HCT116 (cell line): ENCODE data around the gene KCNQ4. TPM values are rescaled to one million over a fixed set of nuclear protein-coding genes. Genes with fewer than 3 reads are reported as not detected.

Source experiments
- ATAC-seq: fragments of 200-7000 bp; cut with Tn5 transposase; 2 replicates; pipeline ENCODE4 v1.9.1; 2020; ENCODE audit warnings: mild to moderate bottlenecking, moderate library complexity
- BruUV-seq: library from RNA; stranded (reverse); fragments of 400-500 nt; replicated peaks from 2 replicates; lab custom pipeline; 2021; lab: Mats Ljungman, UMichigan
- CTCF ChIA-PET: fragments of 300-600 bp; sonication (Branson Sonifier 250); formaldehyde crosslinking; loops from one replicate; lab custom pipeline; 2021; ENCODE audit warnings: antibody characterized with exemption; lab: Charles Lee
- POLR2A ChIA-PET: fragments of 300-600, 350-600 bp; sonication (Branson Sonifier 250); formaldehyde crosslinking; loops from one replicate; lab custom pipeline; 2021; ENCODE audit warnings: antibody characterized with exemption; lab: Charles Lee
- RAD21 ChIA-PET, 2 experiments: fragments of 300-600 bp; sonication (Branson Sonifier 250); formaldehyde crosslinking; loops; one replicate each; lab custom pipeline; 2023; ENCODE audit warnings: low total read pairs in 2 of 2; ENCODE audit not compliant: uncharacterized antibody in 2 of 2, unreplicated experiment in 2 of 2, low non-redundant PET in 1 of 2; lab: Charles Lee
- DNase-seq: peaks from one replicate; pipeline ENCODE4 v3.0.0-alpha.2; 2010; ENCODE audit warnings: low read depth, low spot score
- H2AFZ ChIP-seq: fragments of 200-600 bp; shearing (Covaris generic), sonication (generic); 2 replicates; pipeline ENCODE4 v1.6.1; 2017; ENCODE audit warnings: low read depth, mixed run types, mixed read lengths, antibody characterized with exemption, low read length; ENCODE audit not compliant: poor library complexity, severe bottlenecking
- H3K27ac ChIP-seq: 2 replicates; pipeline ENCODE4 v1.5.1; 2012; ENCODE audit warnings: low read depth, low read length
- H3K27me3 ChIP-seq: fragments of 200-600 bp; sonication (generic); 2 replicates; pipeline ENCODE4 v1.6.1; 2016; ENCODE audit warnings: mixed run types, low read length, mixed read lengths; ENCODE audit not compliant: insufficient read depth
- H3K36me3 ChIP-seq, 2 experiments: fragments of 200-500 bp in 1 of 2; fragments of 200-600 bp in 1 of 2; sonication (Bioruptor generic) in 1 of 2; sonication (generic) in 1 of 2; 2 replicates each; pipeline versions ENCODE4 v1.5.1 to v1.6.1; 2014 to 2016; ENCODE audit warnings: low read length in 2 of 2, inconsistent platforms in 1 of 2, mixed read lengths in 1 of 2, mixed run types in 1 of 2; ENCODE audit not compliant: insufficient read depth in 2 of 2, control insufficient read depth in 1 of 2
- H3K4me1 ChIP-seq, 2 experiments: fragments of 200-600 bp in 1 of 2; sonication (generic) in 1 of 2; 2 replicates each; pipeline versions ENCODE4 v1.5.1 to v1.6.1; 2012 to 2017; ENCODE audit warnings: low read length in 2 of 2, inconsistent platforms in 1 of 2, mild to moderate bottlenecking in 1 of 2, mixed read lengths in 1 of 2, mixed run types in 1 of 2, moderate library complexity in 1 of 2; ENCODE audit not compliant: insufficient read depth in 2 of 2, control insufficient read depth in 1 of 2
- H3K4me2 ChIP-seq: fragments of 200-600 bp; sonication (generic); 2 replicates; pipeline ENCODE4 v1.6.1; 2017; ENCODE audit warnings: mixed run types, low read length, mixed read lengths
- H3K4me3 ChIP-seq, 2 experiments: fragments of 200-600 bp in 1 of 2; sonication (generic) in 1 of 2; replicated peaks in 1 of 2; 2 replicates each; pipeline ENCODE4 v1.5.1; 2011 to 2016; ENCODE audit warnings: low read length in 2 of 2, control low read depth in 1 of 2, low read depth in 1 of 2, mild to moderate bottlenecking in 1 of 2, mixed read lengths in 1 of 2, mixed run types in 1 of 2
- H3K79me2 ChIP-seq: fragments of 200-600 bp; sonication (generic); 2 replicates; pipeline ENCODE4 v1.6.1; 2017; ENCODE audit warnings: mild to moderate bottlenecking, mixed run types, low read length, moderate library complexity, mixed read lengths; ENCODE audit not compliant: insufficient read depth
- H3K9ac ChIP-seq: fragments of 200-600 bp; sonication (generic); 2 replicates; pipeline ENCODE4 v1.6.1; 2016; ENCODE audit warnings: low read length, mixed read lengths
- H3K9me2 ChIP-seq: fragments of 200-600 bp; sonication (generic), shearing (Covaris generic); 2 replicates; pipeline ENCODE4 v1.6.1; 2017; ENCODE audit warnings: mixed run types, mild to moderate bottlenecking, moderate library complexity; ENCODE audit not compliant: insufficient read depth
- H3K9me3 ChIP-seq, 2 experiments: fragments of 200-500 bp in 1 of 2; fragments of 200-600 bp in 1 of 2; sonication (Bioruptor generic) in 1 of 2; sonication (generic) in 1 of 2; 2 replicates each; pipeline ENCODE4 v1.6.1; 2014 to 2017; ENCODE audit warnings: low read length in 2 of 2, mixed read lengths in 2 of 2, inconsistent platforms in 1 of 2, low read depth in 1 of 2, mild to moderate bottlenecking in 1 of 2, mixed run types in 1 of 2, moderate library complexity in 1 of 2; ENCODE audit not compliant: control insufficient read depth in 1 of 2, insufficient read depth in 1 of 2
- H4K20me1 ChIP-seq: fragments of 200-600 bp; sonication (generic), shearing (Covaris generic); 2 replicates; pipeline ENCODE4 v1.6.1; 2017; ENCODE audit warnings: mixed run types, mild to moderate bottlenecking, moderate library complexity; ENCODE audit not compliant: insufficient read depth
- CBX3 ChIP-seq: IDR thresholded peaks from 2 replicates; pipeline ENCODE4 v1.6.1; 2012; ENCODE audit warnings: low read depth
- ELF1 ChIP-seq: IDR thresholded peaks from 2 replicates; pipeline ENCODE4 v1.6.1; 2012; ENCODE audit warnings: low read depth, borderline replicate concordance
- EZH2 ChIP-seq: fragments of 200-600 bp; sonication (generic); IDR thresholded peaks from 2 replicates; pipeline ENCODE4 v1.6.1; 2017; ENCODE audit warnings: antibody characterized with exemption, mixed run types
- EZH2phosphoT487 ChIP-seq: fragments of 200-600 bp; IDR thresholded peaks from 2 replicates; pipeline ENCODE4 v1.6.1; 2018; ENCODE audit warnings: antibody characterized with exemption, borderline replicate concordance
- FOSL1 ChIP-seq: IDR thresholded peaks from 2 replicates; pipeline ENCODE4 v1.6.1; 2012; ENCODE audit warnings: low read depth
- JUND ChIP-seq: IDR thresholded peaks from 2 replicates; pipeline ENCODE4 v1.6.1; 2012
- POLR2AphosphoS5 ChIP-seq: IDR thresholded peaks from 2 replicates; pipeline ENCODE4 v1.6.1; 2011; ENCODE audit warnings: mild to moderate bottlenecking, low read depth, low read length, moderate library complexity
- RAD21 ChIP-seq: IDR thresholded peaks from 2 replicates; pipeline ENCODE4 v1.6.1; 2012; ENCODE audit warnings: low read depth, mild to moderate bottlenecking
- SIN3A ChIP-seq: IDR thresholded peaks from 2 replicates; pipeline ENCODE4 v1.6.1; 2012; ENCODE audit warnings: low read depth
- SP1 ChIP-seq: IDR thresholded peaks from 2 replicates; pipeline ENCODE4 v1.6.1; 2012; ENCODE audit warnings: low read depth
- SRF ChIP-seq: IDR thresholded peaks from 2 replicates; pipeline ENCODE4 v1.6.1; 2012; ENCODE audit warnings: low read depth
- ZFX ChIP-seq: fragments of 450-650 bp; IDR thresholded peaks from 2 replicates; pipeline ENCODE4 v1.6.1; 2017
- intact Hi-C: fragments of 100-400 bp; cut with micrococcal nuclease; formaldehyde crosslinking; loops from 2 replicates; pipeline ENCODE4 v1.10.0; 2022
- total RNA-seq: library from RNA; stranded (reverse); gene quantifications from one replicate; pipeline ENCODE4 v1.2.1, GENCODE V29; 2021; ENCODE audit not compliant: unreplicated experiment
- TF ChIP-seq, protein P1 (sequence below): IDR thresholded peaks from 2 replicates; pipeline ENCODE4 v1.6.1; 2012
- TF ChIP-seq, protein P2 (sequence below): IDR thresholded peaks from 2 replicates; pipeline ENCODE4 v1.6.1; 2012; ENCODE audit warnings: low read depth
- TF ChIP-seq, protein P3 (sequence below): IDR thresholded peaks from 2 replicates; pipeline ENCODE4 v1.6.1; 2011; ENCODE audit warnings: mild to moderate bottlenecking, low read length, moderate library complexity; ENCODE audit not compliant: insufficient replicate concordance; ENCODE audit errors: extremely low read depth

Gene KCNQ4
- total RNA-seq, 1 experiment from 2014 or later: 4.1 TPM

- H3K9me2 ChIP-seq: no peaks in the 10 kb centered on the region
- H3K27ac ChIP-seq: no peak overlapping the region
- ChIA-PET RAD21 (no interaction called here), POLR2A (no interaction called here), CTCF (interaction anchor here (1.9 kb wide), 1 partner anchor 15 kb away, joined by 6 read pairs; no protein-coding TSS in a partner anchor)
- TF ChIP-seq JUND (no peak), ELF1 (no peak), SIN3A (no peak), SP1 (no peak), CBX3 (no peak), EZH2 (no peak)
- intact Hi-C loops: no loop called here
- H2AFZ ChIP-seq: no peak overlapping the region
- H3K4me2 ChIP-seq: no peak overlapping the region
- no peaks in the 10 kb centered on the region for H3K9me3 ChIP-seq
- no peaks in the 10 kb centered on the region for H3K36me3 ChIP-seq
- no peak overlapping the region for H3K4me3 ChIP-seq
- H3K9ac ChIP-seq: no peak overlapping the region
- DNase-seq: no peak
- H4K20me1 ChIP-seq: no peaks in the 10 kb centered on the region
- H3K27me3 ChIP-seq: no peaks in the 10 kb centered on the region
- BruUV-seq: no TSS peak
- ATAC-seq: no peak
- H3K79me2 ChIP-seq: peaks cover 7% of the 10 kb centered on the region; the same call in 1 of the 2 replicates
- peaks cover 0 to 15% of the 10 kb centered on the region in 2 experiments; a peak in 2 of 4 replicates for H3K4me1 ChIP-seq
Measured at GRCh38 chr1:40789661-40790430, 6.3 kb downstream of the KCNQ4 start.

- no peaks in the 10 kb centered on the region for H3K36me3 ChIP-seq
- no peak overlapping the region for H3K4me2 ChIP-seq
- H3K9me2 ChIP-seq: no peaks in the 10 kb centered on the region
- no peaks in the 10 kb centered on the region for H3K9me3 ChIP-seq
- RAD21 ChIA-PET: no interaction called here
- no peaks in the 10 kb centered on the region for H4K20me1 ChIP-seq
- no peak overlapping the region for H2AFZ ChIP-seq
- intact Hi-C loops: no loop called here
- POLR2A ChIA-PET: no interaction called here
- no peaks in the 10 kb centered on the region for H3K4me1 ChIP-seq
- no peak overlapping the region for H3K27ac ChIP-seq
- no peaks in the 10 kb centered on the region; the same call in 1 of the 2 replicates for H3K79me2 ChIP-seq
- H3K4me3 ChIP-seq: no peak overlapping the region
- ATAC-seq (no peak), DNase-seq (no peak)
- CTCF ChIA-PET: interaction anchor here (1.9 kb wide), 1 partner anchor 17 kb away, joined by 6 read pairs; no protein-coding TSS in a partner anchor
- H3K27me3 ChIP-seq: no peaks in the 10 kb centered on the region
- no TSS peak for BruUV-seq
- no peak overlapping the region for H3K9ac ChIP-seq
- TF ChIP-seq EZH2 (no peak), JUND (no peak), SRF (no peak), FOSL1 (no peak), POLR2AphosphoS5 (no peak), CBX3 (no peak), RAD21 (no peak), EZH2phosphoT487 (no peak), ZFX (no peak)
- TF ChIP-seq, protein P1, sequence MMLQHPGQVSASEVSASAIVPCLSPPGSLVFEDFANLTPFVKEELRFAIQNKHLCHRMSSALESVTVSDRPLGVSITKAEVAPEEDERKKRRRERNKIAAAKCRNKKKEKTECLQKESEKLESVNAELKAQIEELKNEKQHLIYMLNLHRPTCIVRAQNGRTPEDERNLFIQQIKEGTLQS: no peak
- TF ChIP-seq, protein P2, sequence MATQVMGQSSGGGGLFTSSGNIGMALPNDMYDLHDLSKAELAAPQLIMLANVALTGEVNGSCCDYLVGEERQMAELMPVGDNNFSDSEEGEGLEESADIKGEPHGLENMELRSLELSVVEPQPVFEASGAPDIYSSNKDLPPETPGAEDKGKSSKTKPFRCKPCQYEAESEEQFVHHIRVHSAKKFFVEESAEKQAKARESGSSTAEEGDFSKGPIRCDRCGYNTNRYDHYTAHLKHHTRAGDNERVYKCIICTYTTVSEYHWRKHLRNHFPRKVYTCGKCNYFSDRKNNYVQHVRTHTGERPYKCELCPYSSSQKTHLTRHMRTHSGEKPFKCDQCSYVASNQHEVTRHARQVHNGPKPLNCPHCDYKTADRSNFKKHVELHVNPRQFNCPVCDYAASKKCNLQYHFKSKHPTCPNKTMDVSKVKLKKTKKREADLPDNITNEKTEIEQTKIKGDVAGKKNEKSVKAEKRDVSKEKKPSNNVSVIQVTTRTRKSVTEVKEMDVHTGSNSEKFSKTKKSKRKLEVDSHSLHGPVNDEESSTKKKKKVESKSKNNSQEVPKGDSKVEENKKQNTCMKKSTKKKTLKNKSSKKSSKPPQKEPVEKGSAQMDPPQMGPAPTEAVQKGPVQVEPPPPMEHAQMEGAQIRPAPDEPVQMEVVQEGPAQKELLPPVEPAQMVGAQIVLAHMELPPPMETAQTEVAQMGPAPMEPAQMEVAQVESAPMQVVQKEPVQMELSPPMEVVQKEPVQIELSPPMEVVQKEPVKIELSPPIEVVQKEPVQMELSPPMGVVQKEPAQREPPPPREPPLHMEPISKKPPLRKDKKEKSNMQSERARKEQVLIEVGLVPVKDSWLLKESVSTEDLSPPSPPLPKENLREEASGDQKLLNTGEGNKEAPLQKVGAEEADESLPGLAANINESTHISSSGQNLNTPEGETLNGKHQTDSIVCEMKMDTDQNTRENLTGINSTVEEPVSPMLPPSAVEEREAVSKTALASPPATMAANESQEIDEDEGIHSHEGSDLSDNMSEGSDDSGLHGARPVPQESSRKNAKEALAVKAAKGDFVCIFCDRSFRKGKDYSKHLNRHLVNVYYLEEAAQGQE: no peak
- TF ChIP-seq, protein P3, sequence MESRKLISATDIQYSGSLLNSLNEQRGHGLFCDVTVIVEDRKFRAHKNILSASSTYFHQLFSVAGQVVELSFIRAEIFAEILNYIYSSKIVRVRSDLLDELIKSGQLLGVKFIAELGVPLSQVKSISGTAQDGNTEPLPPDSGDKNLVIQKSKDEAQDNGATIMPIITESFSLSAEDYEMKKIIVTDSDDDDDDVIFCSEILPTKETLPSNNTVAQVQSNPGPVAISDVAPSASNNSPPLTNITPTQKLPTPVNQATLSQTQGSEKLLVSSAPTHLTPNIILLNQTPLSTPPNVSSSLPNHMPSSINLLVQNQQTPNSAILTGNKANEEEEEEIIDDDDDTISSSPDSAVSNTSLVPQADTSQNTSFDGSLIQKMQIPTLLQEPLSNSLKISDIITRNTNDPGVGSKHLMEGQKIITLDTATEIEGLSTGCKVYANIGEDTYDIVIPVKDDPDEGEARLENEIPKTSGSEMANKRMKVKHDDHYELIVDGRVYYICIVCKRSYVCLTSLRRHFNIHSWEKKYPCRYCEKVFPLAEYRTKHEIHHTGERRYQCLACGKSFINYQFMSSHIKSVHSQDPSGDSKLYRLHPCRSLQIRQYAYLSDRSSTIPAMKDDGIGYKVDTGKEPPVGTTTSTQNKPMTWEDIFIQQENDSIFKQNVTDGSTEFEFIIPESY: no peak
Measured at GRCh38 chr1:40792036-40792435, 8.4 kb downstream of the KCNQ4 start.
